Right lobe of liver (tissue), 4 donors: ENCODE measurements around the gene CCDC82.

Experiments
- POLR2A ChIP-seq: fragments of 450-650 bp; IDR thresholded peaks from one replicate; pipeline ENCODE4 v1.6.1; 2017; ENCODE audit warnings: antibody characterized with exemption, mild to moderate bottlenecking
- TF ChIP-seq, protein P1 (sequence below), 4 donors: fragments of 200-600 bp in 3 of 4; fragments of 450-650 bp in 1 of 4; IDR thresholded peaks; one replicate each; pipeline versions ENCODE4 v1.5.1 to v1.8.0; 2016 to 2022; ENCODE audit warnings: antibody characterized with exemption in 4 of 4, mild to moderate bottlenecking in 2 of 4
- donor health status: DM: no; HTN: no; CAD: no.
- donor health status: DM: no; HTN: no; CAD: no.
- donor health status: DM: no; HTN: yes; CAD: no.

DNA sequence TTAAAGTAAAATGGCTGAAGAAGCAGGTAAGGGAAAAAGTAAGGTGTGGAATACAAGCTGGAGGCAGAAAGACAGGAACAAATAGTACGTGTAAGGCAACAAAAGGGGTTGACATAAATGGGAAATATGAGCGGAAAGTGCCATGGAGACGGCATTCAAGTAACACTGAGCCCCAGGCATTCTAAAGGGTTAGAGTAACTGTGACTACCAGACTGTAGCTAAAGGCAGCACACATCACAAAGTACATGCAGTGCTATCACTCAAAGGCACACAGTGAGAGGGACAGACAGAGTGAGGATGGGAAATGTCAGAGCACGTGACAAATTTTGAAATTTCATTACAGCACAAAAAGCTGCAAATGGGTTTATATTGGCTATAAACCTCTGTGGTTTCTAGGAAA lies 32.9 kb downstream of the CCDC82 start:
- TF ChIP-seq, protein P1, sequence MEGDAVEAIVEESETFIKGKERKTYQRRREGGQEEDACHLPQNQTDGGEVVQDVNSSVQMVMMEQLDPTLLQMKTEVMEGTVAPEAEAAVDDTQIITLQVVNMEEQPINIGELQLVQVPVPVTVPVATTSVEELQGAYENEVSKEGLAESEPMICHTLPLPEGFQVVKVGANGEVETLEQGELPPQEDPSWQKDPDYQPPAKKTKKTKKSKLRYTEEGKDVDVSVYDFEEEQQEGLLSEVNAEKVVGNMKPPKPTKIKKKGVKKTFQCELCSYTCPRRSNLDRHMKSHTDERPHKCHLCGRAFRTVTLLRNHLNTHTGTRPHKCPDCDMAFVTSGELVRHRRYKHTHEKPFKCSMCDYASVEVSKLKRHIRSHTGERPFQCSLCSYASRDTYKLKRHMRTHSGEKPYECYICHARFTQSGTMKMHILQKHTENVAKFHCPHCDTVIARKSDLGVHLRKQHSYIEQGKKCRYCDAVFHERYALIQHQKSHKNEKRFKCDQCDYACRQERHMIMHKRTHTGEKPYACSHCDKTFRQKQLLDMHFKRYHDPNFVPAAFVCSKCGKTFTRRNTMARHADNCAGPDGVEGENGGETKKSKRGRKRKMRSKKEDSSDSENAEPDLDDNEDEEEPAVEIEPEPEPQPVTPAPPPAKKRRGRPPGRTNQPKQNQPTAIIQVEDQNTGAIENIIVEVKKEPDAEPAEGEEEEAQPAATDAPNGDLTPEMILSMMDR (IDR thresholded peaks at IDR 0.05) = no peak
- no peak for TF ChIP-seq POLR2A
